ENCODE results near the gene RMDN2. TPM values are rescaled to one million over a fixed set of nuclear protein-coding genes. Genes with fewer than 3 reads are reported as not detected.

Gene RMDN2
- total RNA-seq, 1 donor from 2014 or later: 4.8 TPM

GRCh38 chr2:37894601-37895000 lies 30.5 kb upstream of the RMDN2 start:
- intact Hi-C loops (cut with DNase I): loop anchor here (10.0 kb wide), 1 partner anchor 380 kb away; no protein-coding TSS in a partner anchor
- no peak for DNase-seq (ENCODE audit: low spot score)

GRCh38 chr2:37895140-37895539 lies 29.9 kb upstream of the RMDN2 start:
- intact Hi-C loops (cut with DNase I): loop anchor here (10.0 kb wide), 1 partner anchor 380 kb away; no protein-coding TSS in a partner anchor
- no peak for DNase-seq (ENCODE audit: low spot score)

- intact Hi-C loops (cut with DNase I): loop anchor here (10.0 kb wide), 1 partner anchor 378 kb away; no protein-coding TSS in a partner anchor
- DNase-seq (ENCODE audit: low spot score): no peak
Observed at GRCh38 chr2:37896319-37896718, 28.8 kb upstream of the RMDN2 start.

GRCh38 chr2:37897511-37897910 lies 27.6 kb upstream of the RMDN2 start:
- no peak for DNase-seq (ENCODE audit: low spot score)
- intact Hi-C loops (cut with DNase I): loop anchor here (10.0 kb wide), 1 partner anchor 377 kb away; no protein-coding TSS in a partner anchor

GRCh38 chr2:37898448-37898847 lies 26.6 kb upstream of the RMDN2 start:
- intact Hi-C loops (cut with DNase I): loop anchor here (10.0 kb wide), 1 partner anchor 376 kb away; no protein-coding TSS in a partner anchor
- no peak for DNase-seq (ENCODE audit: low spot score)

GRCh38 chr2:37902991-37903390 lies 22.1 kb upstream of the RMDN2 start:
- intact Hi-C loops (cut with DNase I): no loop called here

GRCh38 chr2:37904425-37904824 lies 20.7 kb upstream of the RMDN2 start:
- intact Hi-C loops (cut with DNase I): no loop called here
- no peak for DNase-seq (ENCODE audit: low spot score)

More at GRCh38 chr2:37902991-37903390, 22.1 kb upstream of the RMDN2 start:
- no peak for DNase-seq (ENCODE audit: low spot score)

- no peak for DNase-seq (ENCODE audit: low spot score)
- intact Hi-C loops (cut with DNase I): no loop called here
Observed at GRCh38 chr2:37904993-37905392, 20.1 kb upstream of the RMDN2 start.

GRCh38 chr2:37906131-37906530 lies 19.0 kb upstream of the RMDN2 start:
- intact Hi-C loops (cut with DNase I): no loop called here
- DNase-seq (ENCODE audit: low spot score): no peak

GRCh38 chr2:37907501-37908225 lies 17.4 kb upstream of the RMDN2 start:
- no peak for DNase-seq (ENCODE audit: low spot score)
- intact Hi-C loops (cut with DNase I): no loop called here

- DNase-seq (ENCODE audit: low spot score): no peak
- intact Hi-C loops (cut with DNase I): no loop called here
Observed at GRCh38 chr2:37911296-37911873, 13.7 kb upstream of the RMDN2 start.

GRCh38 chr2:37912056-37912455 lies 13.0 kb upstream of the RMDN2 start:
- intact Hi-C loops (cut with DNase I): no loop called here
- no peak for DNase-seq (ENCODE audit: low spot score)

GRCh38 chr2:37912616-37913015 lies 12.5 kb upstream of the RMDN2 start:
- no peak for DNase-seq (ENCODE audit: low spot score)
- intact Hi-C loops (cut with DNase I): no loop called here

- intact Hi-C loops (cut with DNase I): no loop called here
- no peak for DNase-seq (ENCODE audit: low spot score)
Observed at GRCh38 chr2:37914340-37914739, 10.7 kb upstream of the RMDN2 start.

GRCh38 chr2:37915773-37916172 lies 9.3 kb upstream of the RMDN2 start:
- intact Hi-C loops (cut with DNase I): no loop called here
- no peak for DNase-seq (ENCODE audit: low spot score)

GRCh38 chr2:37916512-37917082 lies 8.5 kb upstream of the RMDN2 start:
- intact Hi-C loops (cut with DNase I): loop anchor here (1.0 kb wide), 1 partner anchor 23 kb away; no protein-coding TSS in a partner anchor
- DNase-seq (ENCODE audit: low spot score): no peak

GRCh38 chr2:37917281-37918228 lies 7.5 kb upstream of the RMDN2 start:
- DNase-seq (ENCODE audit: low spot score): no peak
- intact Hi-C loops (cut with DNase I): loop anchor here (1.0 kb wide), 1 partner anchor 24 kb away; no protein-coding TSS in a partner anchor

GRCh38 chr2:37918742-37919186 lies 6.3 kb upstream of the RMDN2 start:
- DNase-seq (ENCODE audit: low spot score): no peak
- intact Hi-C loops (cut with DNase I): no loop called here

- no peak for DNase-seq (ENCODE audit: low spot score)
- intact Hi-C loops (cut with DNase I): no loop called here
Observed at GRCh38 chr2:37919631-37920032, 5.5 kb upstream of the RMDN2 start.
